Tongue (tissue), 2 donors: ENCODE results near the gene PLCG2. TPM values are rescaled to one million over a fixed set of nuclear protein-coding genes. Genes with fewer than 3 reads are reported as not detected.
A peak's percentile ranks its signal among the peaks of the same experiment; 100 is the strongest.
"Not testable (repeated sequence)": the region's sequence is repeated elsewhere in the genome, so short reads cannot be mapped to it uniquely, and the experiment has no call there.

Source experiments
- DNase-seq: peaks from one replicate; pipeline ENCODE4 v3.0.0-alpha.2; 2015
- total RNA-seq: library from RNA; depleted of rRNA; stranded (reverse); fragments of >200 nt; gene quantifications from one replicate; pipeline ENCODE4 v1.2.3, GENCODE V29; 2014

PLCG2 gene
- total RNA-seq, 1 donor from 2014 or later = 10.4 TPM

DNA sequence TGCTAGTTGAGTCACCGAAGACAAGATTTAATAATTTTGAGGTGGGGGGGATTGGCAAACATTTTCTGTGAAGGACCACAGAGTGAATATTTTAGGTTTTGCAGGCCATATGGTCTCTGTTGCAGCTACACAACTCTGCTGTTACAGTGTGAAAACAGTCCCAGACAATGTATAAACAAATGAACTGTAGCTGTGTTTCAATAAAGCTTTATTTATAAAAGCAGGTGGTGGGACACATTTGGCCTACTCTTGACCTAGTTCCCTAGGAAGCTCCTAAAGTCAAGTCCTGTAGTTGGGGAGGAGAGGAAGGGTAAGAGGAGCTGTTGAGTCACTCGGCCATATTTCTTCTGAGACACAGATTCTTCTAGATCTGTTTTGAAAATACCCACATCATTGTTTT lies 139.8 kb downstream of the PLCG2 start:
- DNase-seq = no peak

DNA sequence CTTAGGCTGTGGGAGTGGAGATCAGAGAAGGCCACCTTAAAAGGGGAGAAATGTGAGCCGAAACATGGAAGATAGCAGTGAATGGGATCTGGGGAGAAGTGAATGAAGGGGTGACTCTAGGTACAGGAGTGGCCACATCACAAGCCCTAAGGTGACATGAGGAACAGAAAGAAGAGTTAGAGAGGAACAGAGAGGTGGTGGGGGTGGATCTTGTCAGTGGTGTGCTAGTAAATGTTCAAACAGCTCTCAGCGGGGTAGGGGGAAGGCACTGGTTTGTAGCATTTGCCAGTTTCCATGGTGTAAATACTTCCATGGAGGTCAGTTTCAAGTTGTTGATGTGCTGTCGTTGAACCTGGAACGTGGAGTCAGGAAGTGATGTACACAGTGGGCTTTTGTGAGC lies 141.4 kb downstream of the PLCG2 start:
- no peak for DNase-seq

DNA sequence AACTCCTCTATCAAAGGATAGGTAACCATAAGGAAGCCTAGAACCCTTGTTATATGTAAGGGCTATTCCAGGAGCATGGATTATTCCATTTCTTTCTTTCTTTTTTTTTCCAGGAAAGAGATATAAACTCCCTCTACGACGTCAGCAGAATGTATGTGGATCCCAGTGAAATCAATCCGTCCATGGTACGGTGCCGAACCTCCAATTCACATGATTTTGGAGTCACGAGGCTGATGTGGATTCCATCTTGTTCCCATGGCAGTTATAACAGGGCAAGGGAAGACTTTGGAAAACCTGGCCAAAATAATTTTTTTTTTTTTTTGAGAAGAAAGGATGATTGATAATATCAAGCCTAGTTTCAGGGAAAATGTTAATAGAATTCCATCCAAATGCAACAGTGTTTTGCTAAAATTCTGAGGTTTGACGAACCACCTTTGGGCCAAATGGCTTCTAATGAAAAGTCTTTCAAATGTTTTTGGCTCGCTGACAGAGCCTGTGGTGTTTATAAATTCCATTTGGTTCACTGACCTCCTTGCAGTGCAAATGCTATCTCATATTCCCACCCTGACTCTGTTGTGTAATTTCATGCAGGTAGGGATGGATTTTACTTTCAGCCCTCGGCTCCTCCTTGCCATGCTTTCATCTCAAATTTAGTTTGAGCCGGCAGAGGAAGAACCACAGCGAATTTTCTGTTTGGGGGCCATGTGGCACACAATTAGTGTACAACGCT lies 142.2 kb downstream of the PLCG2 start:
- DNase-seq = no peak

DNA sequence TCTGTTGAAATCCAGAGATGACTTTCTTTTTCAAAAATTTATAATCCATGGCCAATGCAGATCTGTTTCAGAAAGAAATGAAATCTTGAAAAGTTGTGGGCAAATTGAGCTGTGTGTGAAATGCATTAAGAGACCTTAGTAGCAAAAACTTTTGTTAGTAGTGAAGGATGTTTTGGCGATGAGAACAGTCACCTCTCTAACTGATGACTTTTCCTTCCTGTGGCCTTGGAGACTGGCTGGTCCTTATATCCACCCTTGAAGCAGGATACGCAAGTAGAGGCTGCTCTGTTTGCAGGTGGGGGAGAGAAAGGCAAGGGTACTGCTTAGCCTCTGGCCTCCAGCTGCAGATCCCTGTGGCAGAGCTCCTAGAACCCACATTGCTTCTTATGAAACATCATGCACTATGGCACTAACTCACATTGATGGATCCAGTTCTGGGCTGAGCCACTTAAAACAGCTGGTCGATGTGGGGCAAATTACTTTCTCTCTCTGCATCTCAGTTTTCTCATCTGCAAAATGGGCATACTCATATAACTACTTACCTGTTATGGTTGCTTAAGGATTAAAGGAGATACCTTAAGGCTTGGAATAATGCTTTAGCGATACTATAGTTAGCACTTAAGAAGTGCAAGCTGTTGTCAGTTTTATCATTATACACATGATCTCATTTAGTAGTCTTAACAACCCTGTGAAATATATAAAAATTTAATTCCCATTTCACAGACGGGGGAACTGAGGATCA lies 142.9 kb downstream of the PLCG2 start:
- DNase-seq = no peak

DNA sequence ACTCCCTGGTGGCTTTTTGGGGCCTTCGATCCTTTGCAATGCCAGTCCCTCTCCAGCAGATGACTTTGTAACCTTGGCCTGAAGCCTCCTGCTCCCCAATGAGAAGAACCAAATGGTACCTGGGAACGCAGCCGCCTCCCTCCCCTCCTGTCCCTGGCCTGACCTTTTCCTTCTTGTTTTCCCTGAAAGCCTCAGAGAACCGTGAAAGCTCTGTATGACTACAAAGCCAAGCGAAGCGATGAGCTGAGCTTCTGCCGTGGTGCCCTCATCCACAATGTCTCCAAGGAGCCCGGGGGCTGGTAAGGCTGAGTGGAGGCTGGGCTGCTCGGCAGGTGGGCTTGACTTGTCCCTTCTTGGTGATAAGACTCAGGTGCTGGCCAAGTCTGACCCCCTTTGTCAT lies 144.2 kb downstream of the PLCG2 start:
- DNase-seq = no peak

DNA sequence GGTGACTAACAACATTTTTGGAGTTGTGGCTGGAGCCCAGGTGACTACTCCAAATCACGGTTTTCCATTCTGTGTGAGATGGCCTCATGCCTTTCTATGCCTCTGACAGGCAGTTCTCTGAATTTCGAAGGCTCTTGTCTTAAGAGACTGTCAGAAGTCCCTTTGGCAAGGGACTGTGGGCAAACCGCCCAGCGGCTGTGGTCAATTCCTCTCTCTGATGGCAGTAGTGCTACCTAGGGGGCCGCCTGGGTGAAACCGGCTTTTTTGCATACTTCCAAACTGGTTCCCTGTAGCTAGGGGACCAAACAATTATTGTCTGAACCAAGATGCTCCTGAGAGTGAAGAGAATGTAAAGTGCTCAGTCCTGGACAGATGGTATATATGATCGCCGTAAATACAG lies 145.9 kb downstream of the PLCG2 start:
- no peak for DNase-seq

DNA sequence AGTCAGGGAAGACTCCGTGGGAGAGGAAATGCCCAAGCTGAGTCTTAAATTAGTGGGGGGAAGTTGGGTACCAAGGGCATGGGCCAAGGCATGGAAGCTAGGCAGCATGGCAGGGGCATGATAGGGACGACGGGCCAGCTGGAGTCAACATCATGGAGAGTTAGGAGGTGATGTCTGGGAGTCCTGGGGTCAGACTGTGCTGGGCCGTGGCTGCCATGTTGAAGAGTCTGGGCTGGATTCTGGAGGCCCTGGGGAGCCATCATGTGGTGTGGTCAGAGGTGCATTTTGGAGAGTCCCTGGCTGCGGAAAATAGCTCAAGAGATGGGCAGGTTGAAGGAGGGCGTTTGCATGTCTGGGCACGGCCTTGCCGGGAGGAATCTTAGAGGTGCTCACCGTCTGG lies 146.9 kb downstream of the PLCG2 start:
- DNase-seq = no peak

DNA sequence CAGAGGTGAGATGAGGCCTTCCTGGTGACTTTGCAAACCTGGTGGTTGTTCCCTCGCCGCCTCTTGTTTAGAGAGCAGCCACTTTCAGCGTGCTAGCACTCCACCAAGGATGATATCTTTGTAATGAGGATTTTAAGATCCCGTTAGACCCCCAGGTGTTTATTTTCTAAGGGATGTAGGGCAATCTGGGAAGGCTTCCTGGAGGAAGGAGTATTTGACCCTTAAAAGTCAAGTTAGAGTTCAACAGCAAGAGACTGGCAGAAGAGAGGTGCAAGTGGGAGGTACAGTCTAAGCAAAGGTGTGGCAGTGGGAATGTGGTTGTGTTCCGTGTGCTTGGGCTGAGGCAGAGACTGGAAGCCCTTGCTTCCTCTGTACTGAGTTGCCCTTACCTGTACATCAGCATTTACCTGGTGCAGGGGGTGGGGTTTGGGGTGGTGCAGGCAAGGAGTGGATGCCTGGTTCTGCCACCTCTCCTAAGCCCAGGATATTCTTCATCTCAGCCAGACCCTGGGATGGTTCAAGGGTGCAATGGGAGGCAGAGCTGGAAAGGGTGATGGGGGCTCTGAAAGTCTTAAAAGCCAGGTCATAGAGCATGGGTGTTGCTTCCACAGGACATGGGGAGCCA lies 148.6 kb downstream of the PLCG2 start:
- no peak for DNase-seq

DNA sequence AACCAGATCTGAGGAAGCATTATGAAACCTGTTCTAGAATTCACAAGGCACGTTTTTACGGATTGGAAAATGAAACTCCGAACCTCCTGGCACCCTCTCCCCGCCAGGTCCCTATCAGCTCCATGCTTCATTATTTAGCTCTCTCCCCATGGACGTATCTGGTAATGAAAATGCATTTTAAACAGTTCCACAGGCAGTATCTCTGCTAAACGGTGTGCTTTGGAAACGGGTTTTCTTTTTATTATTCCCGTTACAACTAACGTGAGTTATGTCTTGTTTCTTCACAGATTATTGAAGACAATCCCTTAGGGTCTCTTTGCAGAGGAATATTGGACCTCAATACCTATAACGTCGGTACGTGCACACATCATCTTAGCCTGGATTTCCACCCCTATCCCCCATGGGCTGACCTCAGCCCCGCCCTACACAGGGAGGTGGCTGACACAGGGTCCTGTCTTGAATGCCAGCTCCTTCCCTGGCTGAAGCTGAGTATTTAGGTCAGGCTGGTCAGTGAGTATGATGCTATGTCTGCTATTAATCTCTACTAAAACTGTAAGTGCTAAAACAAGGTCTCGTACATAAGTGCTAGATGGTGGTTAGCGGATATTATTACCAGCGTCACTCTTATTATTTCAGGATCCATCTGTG lies 149.3 kb downstream of the PLCG2 start:
- no peak for DNase-seq

DNA sequence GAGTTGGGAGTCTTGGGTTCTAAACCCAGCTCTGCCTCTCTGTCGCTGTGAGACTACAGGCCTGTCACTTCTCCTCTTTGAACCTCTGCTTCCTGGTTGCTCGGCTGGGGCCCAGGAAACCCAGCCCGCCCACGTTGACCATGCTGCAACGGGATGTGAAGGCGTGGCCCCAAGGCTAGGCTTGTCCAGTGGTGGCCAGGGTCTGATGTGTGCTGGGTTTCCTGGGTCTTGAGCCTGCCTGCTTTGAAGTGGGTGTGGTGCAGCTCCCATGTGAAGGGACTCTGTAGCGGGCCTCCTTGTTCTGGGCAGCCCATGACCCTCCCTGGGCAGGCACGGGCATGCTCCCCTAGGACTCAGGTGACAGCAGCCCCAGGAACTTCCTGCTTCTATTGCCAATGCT lies 149.9 kb downstream of the PLCG2 start:
- DNase-seq = peak; percentile 8

DNA sequence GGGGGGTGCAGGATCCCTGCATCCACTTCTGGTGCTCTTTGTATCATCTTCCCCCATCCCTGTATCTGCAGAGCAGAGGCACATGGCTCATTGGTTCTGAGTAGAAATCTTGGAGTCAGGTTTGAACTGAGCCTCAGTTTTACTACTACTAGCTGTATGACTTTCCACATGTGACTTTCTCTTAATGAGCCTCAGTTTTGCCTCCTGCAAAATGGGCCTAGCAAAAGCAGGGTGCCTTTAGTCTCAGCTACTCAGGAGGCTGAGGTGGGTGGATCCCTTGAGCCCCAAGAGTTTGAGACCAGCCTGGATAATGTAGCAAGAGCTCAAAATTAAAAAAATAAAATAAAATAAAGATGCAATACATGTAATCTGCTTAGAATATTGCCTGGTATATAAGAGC lies 150.8 kb downstream of the PLCG2 start:
- no peak for DNase-seq

DNA sequence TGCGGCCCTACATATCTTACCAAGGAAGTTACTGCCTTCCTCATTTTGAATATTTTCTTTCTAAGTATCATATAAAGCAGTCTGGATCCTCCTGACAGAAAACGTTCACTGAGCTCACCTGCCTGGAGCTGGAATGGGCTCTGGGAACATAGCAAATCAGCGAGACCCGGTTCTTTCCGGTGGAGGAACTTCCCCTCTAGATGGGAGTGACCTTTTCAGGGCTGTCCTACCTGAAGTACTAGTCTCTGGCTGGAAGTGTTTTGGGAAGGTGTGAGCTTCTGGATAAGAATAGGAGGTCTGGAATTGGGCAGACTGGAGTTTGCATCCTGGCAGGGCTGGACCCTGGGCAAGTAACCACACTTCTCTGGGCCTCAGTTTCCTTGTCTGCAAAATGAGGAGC lies 152.8 kb downstream of the PLCG2 start:
- DNase-seq = no peak

DNA sequence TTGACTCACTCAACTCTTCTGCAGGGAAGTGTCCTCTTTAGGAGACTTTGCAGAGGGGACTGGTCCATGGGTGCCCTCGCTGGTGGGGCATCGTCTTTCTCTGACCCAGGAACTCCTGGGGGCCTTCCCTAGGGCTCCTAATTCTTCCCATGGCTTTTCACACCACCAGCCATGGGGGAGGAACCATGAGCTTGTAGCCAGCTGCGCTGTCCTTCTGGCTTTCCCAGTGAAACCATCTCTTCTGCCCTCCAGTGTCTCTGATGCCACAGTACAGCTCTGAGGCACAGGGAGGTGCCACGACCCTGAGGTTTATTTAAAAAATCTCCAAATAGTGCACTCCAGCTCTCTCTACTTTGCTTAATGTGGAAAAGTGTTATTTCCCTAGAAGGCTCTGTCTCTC lies 153.6 kb downstream of the PLCG2 start:
- no peak for DNase-seq

DNA sequence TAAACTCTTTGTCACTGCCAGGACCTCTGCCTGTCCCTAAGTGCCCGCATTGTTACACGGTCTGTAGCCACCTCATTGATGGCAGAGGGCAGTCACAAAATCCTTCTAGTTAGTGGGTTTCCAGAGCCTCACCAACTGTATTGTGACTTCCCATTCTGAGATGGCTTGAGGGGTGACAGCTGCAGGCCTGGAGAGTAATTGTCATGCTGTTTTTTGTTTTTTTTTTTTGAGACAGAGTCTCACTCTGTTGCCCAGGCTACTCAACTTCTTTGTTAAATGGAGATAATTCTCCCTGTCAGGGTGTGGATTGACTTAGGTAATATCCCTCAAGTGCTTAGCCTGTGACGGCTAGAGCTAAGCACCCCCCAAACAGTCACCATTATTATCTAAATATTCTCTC lies 154.3 kb downstream of the PLCG2 start:
- DNase-seq = no peak

DNA sequence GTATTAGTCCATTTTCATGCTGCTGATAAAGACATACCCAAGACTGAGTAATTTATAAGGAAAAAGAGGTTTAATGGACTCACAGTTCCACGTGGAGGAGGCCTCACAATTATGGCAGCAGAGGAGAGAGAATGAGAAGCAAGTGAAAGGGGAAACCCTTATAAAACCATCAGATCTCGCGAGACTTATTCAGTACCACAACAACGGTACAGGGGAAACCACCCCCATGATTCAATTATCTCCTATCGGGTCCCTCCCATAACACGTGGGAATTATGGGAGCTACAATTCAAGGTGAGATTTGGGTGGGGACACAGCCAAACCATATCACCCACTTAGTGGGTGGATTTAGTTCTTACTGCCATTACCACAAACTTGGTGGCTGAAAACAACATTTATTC lies 155.6 kb downstream of the PLCG2 start:
- DNase-seq = not testable (repeated sequence)

DNA sequence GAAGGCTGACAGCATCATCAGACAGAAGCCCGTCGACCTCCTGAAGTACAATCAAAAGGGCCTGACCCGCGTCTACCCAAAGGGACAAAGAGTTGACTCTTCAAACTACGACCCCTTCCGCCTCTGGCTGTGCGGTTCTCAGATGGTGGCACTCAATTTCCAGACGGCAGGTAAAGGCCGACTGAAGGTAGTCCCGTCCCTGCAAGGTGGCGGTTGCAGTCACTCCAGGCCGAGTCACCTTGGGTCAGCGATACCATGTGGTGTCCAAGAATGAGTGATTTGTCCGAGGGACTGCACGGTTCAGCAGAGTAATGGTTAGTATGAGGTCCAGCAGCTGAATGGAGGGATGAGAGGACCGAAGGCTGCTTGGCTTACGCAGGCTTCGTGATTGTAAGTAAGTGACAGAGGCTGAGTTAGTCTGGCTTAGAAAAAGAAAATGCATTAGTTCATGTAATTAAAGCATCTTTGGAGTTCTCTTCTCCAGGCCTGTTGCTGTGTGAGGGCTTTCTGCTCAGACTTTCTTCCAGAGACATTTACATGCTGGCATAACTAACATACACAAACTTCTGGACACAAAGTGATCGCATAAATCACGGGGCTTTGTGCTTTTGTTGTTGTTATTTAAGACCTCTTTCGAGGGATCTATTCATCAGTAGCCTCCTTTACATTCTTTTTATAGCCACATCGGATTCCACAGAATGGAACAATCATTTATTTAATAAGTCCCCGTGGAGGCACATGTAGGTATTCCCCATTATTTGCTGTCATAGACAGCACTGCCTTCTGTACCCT lies 157.3 kb downstream of the PLCG2 start:
- DNase-seq = no peak

DNA sequence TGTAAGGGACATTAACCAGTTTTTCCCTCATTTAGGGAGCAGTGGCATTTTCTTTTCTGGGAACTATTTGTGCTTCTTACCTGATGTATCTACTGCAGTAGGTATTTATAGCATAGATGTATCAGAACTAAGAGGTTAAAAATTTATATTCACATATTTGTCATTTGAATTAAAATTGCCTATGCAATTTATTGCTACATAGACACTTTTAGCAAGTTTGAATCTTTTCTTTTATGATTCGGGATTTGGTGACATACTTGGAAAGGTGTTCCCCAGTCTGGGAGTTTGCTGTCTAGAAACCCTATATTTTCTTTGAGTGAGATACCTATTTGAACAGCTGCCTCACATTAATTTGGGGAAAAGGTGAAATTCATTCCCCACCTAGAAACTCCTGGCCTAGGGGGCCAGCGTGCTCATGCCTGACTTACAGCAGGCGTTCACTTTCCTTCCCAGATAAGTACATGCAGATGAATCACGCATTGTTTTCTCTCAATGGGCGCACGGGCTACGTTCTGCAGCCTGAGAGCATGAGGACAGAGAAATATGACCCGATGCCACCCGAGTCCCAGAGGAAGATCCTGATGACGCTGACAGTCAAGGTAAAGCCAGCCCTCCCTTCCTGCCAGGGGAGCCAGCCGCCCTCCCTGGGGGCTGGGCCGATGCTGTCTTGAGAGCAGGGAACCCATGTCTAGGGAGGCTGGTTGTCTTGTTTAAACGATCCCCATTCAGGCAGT lies 158.4 kb downstream of the PLCG2 start:
- DNase-seq = peak; percentile 47

DNA sequence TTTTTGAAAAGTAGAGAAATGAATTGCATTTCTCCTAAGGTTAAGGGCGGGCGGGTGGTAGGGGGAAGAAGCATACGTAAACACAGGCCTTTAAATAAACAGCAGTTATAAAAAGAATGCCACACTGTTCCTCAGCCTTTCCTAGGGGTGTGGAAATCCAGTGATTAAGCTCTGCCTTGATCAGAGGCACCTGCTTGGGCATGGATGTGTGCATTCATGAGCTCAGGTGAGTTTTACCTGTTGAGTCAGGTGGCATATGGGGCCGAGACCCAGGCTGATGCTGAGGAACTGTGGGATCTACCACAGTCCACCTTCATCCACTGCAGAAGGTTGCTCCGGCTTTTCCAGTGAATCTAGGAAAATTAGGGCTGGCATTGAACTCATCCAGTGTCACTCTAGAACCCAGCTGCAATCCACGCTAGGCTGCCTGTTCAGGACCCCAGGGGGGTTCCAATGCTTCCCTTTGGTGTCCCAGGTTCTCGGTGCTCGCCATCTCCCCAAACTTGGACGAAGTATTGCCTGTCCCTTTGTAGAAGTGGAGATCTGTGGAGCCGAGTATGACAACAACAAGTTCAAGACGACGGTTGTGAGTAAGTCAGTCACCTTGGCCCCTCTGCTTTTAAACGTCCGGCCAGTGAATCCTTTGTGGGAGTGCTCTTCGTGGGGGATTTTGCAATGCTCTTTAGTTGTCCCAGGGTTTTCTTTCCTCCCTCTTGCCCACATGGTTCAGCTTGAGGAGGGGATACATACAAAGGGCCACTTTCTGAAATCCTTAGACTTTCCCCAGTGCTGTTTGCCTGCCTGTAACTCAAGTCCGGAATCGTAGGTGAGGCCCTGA lies 159.5 kb downstream of the PLCG2 start:
- DNase-seq = no peak

DNA sequence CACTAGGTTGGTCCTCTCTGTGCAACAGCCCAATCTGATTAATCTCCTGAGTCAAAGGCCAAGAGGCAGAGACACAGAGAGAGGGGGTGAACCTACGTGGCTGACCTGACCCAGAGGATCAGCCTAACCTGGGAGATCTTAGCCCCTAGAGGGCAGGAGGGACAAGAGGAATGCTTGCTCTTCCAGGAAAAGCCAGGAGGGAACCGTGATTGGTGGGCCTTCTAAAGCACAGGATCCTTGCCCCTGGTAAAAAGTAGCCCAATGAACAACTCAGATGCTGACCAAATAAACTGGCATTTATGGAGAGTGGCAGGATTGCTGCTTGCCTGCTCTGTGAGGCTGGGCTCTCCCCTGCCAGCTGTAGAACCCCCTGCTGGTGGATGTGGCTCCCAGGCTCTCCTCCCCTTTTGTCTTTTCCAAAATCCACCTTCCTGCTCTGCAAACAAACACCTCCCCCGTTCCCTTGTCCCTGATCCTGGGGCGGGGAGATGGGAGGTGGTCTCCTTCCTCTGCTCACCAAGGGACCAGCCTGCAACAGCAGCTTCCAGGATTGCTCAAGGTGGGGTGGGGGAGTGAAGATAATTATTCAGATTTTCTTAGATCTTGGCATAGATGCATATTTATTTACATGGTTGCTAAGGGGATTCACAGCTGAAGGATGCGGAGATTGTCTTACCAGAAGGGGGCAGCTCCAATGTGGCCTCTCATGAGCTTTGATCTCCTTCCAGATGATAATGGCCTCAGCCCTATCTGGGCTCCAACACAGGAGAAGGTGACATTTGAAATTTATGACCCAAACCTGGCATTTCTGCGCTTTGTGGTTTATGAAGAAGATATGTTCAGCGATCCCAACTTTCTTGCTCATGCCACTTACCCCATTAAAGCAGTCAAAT lies 160.3 kb downstream of the PLCG2 start:
- peak; percentile 4 for DNase-seq
